ENCODE results near the gene DST.

The DST gene

DNA sequence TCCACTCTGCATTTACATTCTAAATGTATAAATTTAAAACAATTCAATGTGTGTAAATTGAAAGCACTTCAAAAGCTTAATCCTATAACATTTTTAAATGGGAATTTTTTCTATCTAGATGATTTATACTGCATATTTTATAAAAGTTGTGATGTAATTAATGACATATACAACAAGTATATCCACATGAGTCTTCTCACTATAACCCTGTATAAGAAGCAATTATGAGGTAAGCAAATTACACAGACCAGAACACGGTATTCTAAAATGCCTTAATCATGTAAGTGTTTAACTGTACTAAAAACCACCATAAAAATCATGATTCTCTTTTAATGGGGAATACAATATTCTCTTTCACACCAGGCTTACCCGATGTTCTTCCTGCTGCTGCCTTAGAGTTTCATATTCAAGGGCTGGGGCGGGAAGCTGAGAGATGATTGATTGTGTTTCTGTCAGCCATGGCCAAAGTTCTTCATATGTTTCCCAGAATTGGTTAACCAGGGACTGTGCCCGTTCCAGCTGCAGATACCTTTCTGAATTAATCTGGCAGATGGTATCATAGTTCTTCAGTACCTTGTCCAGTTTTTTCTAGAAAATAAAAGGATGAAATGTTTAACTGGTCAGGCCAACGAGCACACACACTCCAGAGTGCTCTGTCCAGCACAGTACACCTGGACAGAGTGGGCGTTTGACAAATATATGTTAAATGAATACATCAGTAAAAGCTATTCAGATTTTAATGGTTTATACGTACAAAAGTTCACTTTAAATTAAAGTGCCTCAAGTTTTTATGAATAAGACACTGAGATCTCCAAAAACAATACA lies 127.4 kb downstream of the DST start:
- no peaks in the 10 kb centered on the region for H3K79me2 ChIP-seq (ENCODE audit: insufficient read depth, low read length)
- no peaks in the 10 kb centered on the region for H3K27me3 ChIP-seq (ENCODE audit: insufficient read depth, low read length, poor library complexity, severe bottlenecking)
- peaks cover 29% of the 10 kb centered on the region; the same call in 1 of the 2 replicates for H3K36me3 ChIP-seq (ENCODE audit: insufficient read depth, low read length)
- no peak overlapping the region for H3K4me3 ChIP-seq (ENCODE audit: low read length, poor library complexity, severe bottlenecking)
- no peaks in the 10 kb centered on the region for H3F3A ChIP-seq (ENCODE audit: low read depth)
- no peaks in the 10 kb centered on the region for H3K9me2 ChIP-seq (replicated peaks; ENCODE audit: low read depth, low read length)
- H3K9ac ChIP-seq (ENCODE audit: low read depth, low read length, poor library complexity, severe bottlenecking) = no peak overlapping the region
- no peak overlapping the region for H2AFZ ChIP-seq (ENCODE audit: low read length)
- no peak for TF ChIP-seq EZH2phosphoT487 (IDR thresholded peaks at IDR 0.05; ENCODE audit: borderline replicate concordance)
- TF ChIP-seq, protein P1, sequence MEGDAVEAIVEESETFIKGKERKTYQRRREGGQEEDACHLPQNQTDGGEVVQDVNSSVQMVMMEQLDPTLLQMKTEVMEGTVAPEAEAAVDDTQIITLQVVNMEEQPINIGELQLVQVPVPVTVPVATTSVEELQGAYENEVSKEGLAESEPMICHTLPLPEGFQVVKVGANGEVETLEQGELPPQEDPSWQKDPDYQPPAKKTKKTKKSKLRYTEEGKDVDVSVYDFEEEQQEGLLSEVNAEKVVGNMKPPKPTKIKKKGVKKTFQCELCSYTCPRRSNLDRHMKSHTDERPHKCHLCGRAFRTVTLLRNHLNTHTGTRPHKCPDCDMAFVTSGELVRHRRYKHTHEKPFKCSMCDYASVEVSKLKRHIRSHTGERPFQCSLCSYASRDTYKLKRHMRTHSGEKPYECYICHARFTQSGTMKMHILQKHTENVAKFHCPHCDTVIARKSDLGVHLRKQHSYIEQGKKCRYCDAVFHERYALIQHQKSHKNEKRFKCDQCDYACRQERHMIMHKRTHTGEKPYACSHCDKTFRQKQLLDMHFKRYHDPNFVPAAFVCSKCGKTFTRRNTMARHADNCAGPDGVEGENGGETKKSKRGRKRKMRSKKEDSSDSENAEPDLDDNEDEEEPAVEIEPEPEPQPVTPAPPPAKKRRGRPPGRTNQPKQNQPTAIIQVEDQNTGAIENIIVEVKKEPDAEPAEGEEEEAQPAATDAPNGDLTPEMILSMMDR (conservative IDR thresholded peaks at IDR 0.05; ENCODE audit: low read length) = no peak
- no peaks in the 10 kb centered on the region for H3K4me1 ChIP-seq (ENCODE audit: insufficient read depth, low read length, poor library complexity, severe bottlenecking)
- no peaks in the 10 kb centered on the region for H3K9me3 ChIP-seq (ENCODE audit: insufficient read depth, low read depth, low read length)
- H3K4me2 ChIP-seq (ENCODE audit: low read depth, low read length, poor library complexity, severe bottlenecking) = no peak overlapping the region
- no peaks in the 10 kb centered on the region for H4K20me1 ChIP-seq (ENCODE audit: insufficient read depth, low read length, poor library complexity, severe bottlenecking)

GRCh38 chr6:56514395-56514794 lies 128.3 kb downstream of the DST start:
- Histone ChIP-seq H3K9me3 (ENCODE audit: insufficient read depth, low read depth, low read length) (no peaks in the 10 kb centered on the region), H3K4me3 (ENCODE audit: low read length, poor library complexity, severe bottlenecking) (no peak overlapping the region), H4K20me1 (ENCODE audit: insufficient read depth, low read length, poor library complexity, severe bottlenecking) (no peaks in the 10 kb centered on the region), H3K4me2 (ENCODE audit: low read depth, low read length, poor library complexity, severe bottlenecking) (no peak overlapping the region), H2AFZ (ENCODE audit: low read length) (no peak overlapping the region), H3K27me3 (ENCODE audit: insufficient read depth, low read length, poor library complexity, severe bottlenecking) (no peaks in the 10 kb centered on the region), H3K9ac (ENCODE audit: low read depth, low read length, poor library complexity, severe bottlenecking) (no peak overlapping the region), H3K4me1 (ENCODE audit: insufficient read depth, low read length, poor library complexity, severe bottlenecking) (no peaks in the 10 kb centered on the region), H3K79me2 (ENCODE audit: insufficient read depth, low read length) (no peaks in the 10 kb centered on the region), H3K9me2 (replicated peaks; ENCODE audit: low read depth, low read length) (no peaks in the 10 kb centered on the region), H3F3A (ENCODE audit: low read depth) (no peaks in the 10 kb centered on the region), H3K36me3 (ENCODE audit: insufficient read depth, low read length) (peaks cover 25% of the 10 kb centered on the region; the same call in 1 of the 2 replicates)
- TF ChIP-seq, protein P1 (conservative IDR thresholded peaks at IDR 0.05; ENCODE audit: low read length) = no peak
- no peak for TF ChIP-seq EZH2phosphoT487 (IDR thresholded peaks at IDR 0.05; ENCODE audit: borderline replicate concordance)

GRCh38 chr6:56513631-56514030 lies 129.1 kb downstream of the DST start:
- no peaks in the 10 kb centered on the region for H4K20me1 ChIP-seq (ENCODE audit: insufficient read depth, low read length, poor library complexity, severe bottlenecking)
- H2AFZ ChIP-seq (ENCODE audit: low read length) = no peak overlapping the region
- H3K9me2 ChIP-seq (replicated peaks; ENCODE audit: low read depth, low read length) = no peaks in the 10 kb centered on the region
- no peaks in the 10 kb centered on the region for H3K79me2 ChIP-seq (ENCODE audit: insufficient read depth, low read length)
- H3K36me3 ChIP-seq (ENCODE audit: insufficient read depth, low read length) = peaks cover 32% of the 10 kb centered on the region; the same call in 1 of the 2 replicates
- no peaks in the 10 kb centered on the region for H3K9me3 ChIP-seq (ENCODE audit: insufficient read depth, low read depth, low read length)
- no peak for TF ChIP-seq EZH2phosphoT487 (IDR thresholded peaks at IDR 0.05; ENCODE audit: borderline replicate concordance)
- TF ChIP-seq, protein P1 (conservative IDR thresholded peaks at IDR 0.05; ENCODE audit: low read length) = no peak
- H3K9ac ChIP-seq (ENCODE audit: low read depth, low read length, poor library complexity, severe bottlenecking) = no peak overlapping the region
- H3F3A ChIP-seq (ENCODE audit: low read depth) = no peaks in the 10 kb centered on the region
- H3K4me1 ChIP-seq (ENCODE audit: insufficient read depth, low read length, poor library complexity, severe bottlenecking) = no peaks in the 10 kb centered on the region
- no peak overlapping the region for H3K4me3 ChIP-seq (ENCODE audit: low read length, poor library complexity, severe bottlenecking)
- H3K4me2 ChIP-seq (ENCODE audit: low read depth, low read length, poor library complexity, severe bottlenecking) = no peak overlapping the region
- no peaks in the 10 kb centered on the region for H3K27me3 ChIP-seq (ENCODE audit: insufficient read depth, low read length, poor library complexity, severe bottlenecking)

Measured in Loucy (cell line).